ENCODE measurements around the gene UNC79. TPM values are rescaled to one million over a fixed set of nuclear protein-coding genes. Genes with fewer than 3 reads are reported as not detected.
"Not testable (repeated sequence)": the region's sequence is repeated elsewhere in the genome, so short reads cannot be mapped to it uniquely, and the experiment has no call there.

UNC79 gene
- total RNA-seq (under 1 TPM in 1 of 2 experiments, not detected in 1; 0.07 TPM), polyA plus RNA-seq (not detected)

- no peak within 1 kb of the TSS for H3K4me3 ChIP-seq (ENCODE audit: low read length)
- peaks cover 35 to 47% of the 10 kb centered on the region in 2 donors for H3K27me3 Mint-ChIP-seq
- no peak within 1 kb of the TSS for H3K27ac Mint-ChIP-seq
- peaks cover 6 to 27% (median 20%) of the 10 kb centered on the region in 5 donors for H3K9me3 Mint-ChIP-seq
- no peak within 1 kb of the TSS for H3K4me3 Mint-ChIP-seq
- CTCF ChIA-PET = no interaction called here
- H3K27me3 ChIP-seq (ENCODE audit: insufficient read depth, low read length, poor library complexity, severe bottlenecking) = no peaks in the 10 kb centered on the region
- no peaks in the 10 kb centered on the region for H3K36me3 Mint-ChIP-seq
- no peak for DNase-seq
- no peaks in the 10 kb centered on the region for H3K4me1 ChIP-seq (ENCODE audit: insufficient read depth, low read length)
- H3K27ac ChIP-seq (ENCODE audit: low read depth, low read length) = no peak within 1 kb of the TSS
- H3K4me1 Mint-ChIP-seq = no peaks in the 10 kb centered on the region
- POLR2A ChIA-PET = no interaction called here
- H3K36me3 ChIP-seq (ENCODE audit: insufficient read depth, low read length) = no peaks in the 10 kb centered on the region
- no peaks in the 10 kb centered on the region for H3K9me3 ChIP-seq (ENCODE audit: low read length)
Measured at GRCh38 chr14:93430315-93431035, at the start of gene UNC79. Gene UNC79 (plus strand): TSS chr14:93430939. CDS start chr14:93431030, 91 bp downstream.

- Mint-ChIP-seq H3K27ac (no peak overlapping the region), H3K36me3 (no peaks in the 10 kb centered on the region), H3K27me3 (peaks cover 14 to 42% of the 10 kb centered on the region in 2 donors), H3K9me3 (peaks cover 0 to 4% (median 0%) of the 10 kb centered on the region in 5 donors), H3K4me3 (no peak overlapping the region), H3K4me1 (no peaks in the 10 kb centered on the region)
- no peaks in the 10 kb centered on the region for H3K4me1 ChIP-seq (ENCODE audit: insufficient read depth, low read length)
- ChIA-PET POLR2A (no interaction called here), CTCF (no interaction called here)
- no peaks in the 10 kb centered on the region for H3K27me3 ChIP-seq (ENCODE audit: insufficient read depth, low read length, poor library complexity, severe bottlenecking)
- no peaks in the 10 kb centered on the region for H3K9me3 ChIP-seq (ENCODE audit: low read length)
- H3K4me3 ChIP-seq (ENCODE audit: low read length) = no peak overlapping the region
- no peak overlapping the region for H3K27ac ChIP-seq (ENCODE audit: low read depth, low read length)
- H3K36me3 ChIP-seq (ENCODE audit: insufficient read depth, low read length) = no peaks in the 10 kb centered on the region
- DNase-seq = no peak
Measured at GRCh38 chr14:93381644-93382043, 49.1 kb upstream of the UNC79 start.

- H3K36me3 Mint-ChIP-seq; CTCF ChIA-PET; H3K9me3 Mint-ChIP-seq; H3K36me3 ChIP-seq (ENCODE audit: insufficient read depth, low read length); H3K27me3 ChIP-seq (ENCODE audit: insufficient read depth, low read length, poor library complexity, severe bottlenecking); H3K4me1 Mint-ChIP-seq; H3K4me1 ChIP-seq (ENCODE audit: insufficient read depth, low read length); H3K27ac ChIP-seq (ENCODE audit: low read depth, low read length); H3K9me3 ChIP-seq (ENCODE audit: low read length); DNase-seq; H3K27ac Mint-ChIP-seq; H3K4me3 Mint-ChIP-seq; H3K4me3 ChIP-seq (ENCODE audit: low read length); POLR2A ChIA-PET: not testable (repeated sequence)
- H3K27me3 Mint-ChIP-seq = peaks cover 12 to 41% of the 10 kb centered on the region in 2 donors
Measured at GRCh38 chr14:93384256-93384655, 46.5 kb upstream of the UNC79 start.

GRCh38 chr14:93395231-93395630 is 35.5 kb upstream of the UNC79 start:
- Histone ChIP-seq H3K27ac (ENCODE audit: low read depth, low read length) (no peak overlapping the region), H3K4me1 (ENCODE audit: insufficient read depth, low read length) (no peaks in the 10 kb centered on the region), H3K36me3 (ENCODE audit: insufficient read depth, low read length) (no peaks in the 10 kb centered on the region), H3K27me3 (ENCODE audit: insufficient read depth, low read length, poor library complexity, severe bottlenecking) (peaks cover 5% of the 10 kb centered on the region), H3K4me3 (ENCODE audit: low read length) (no peak overlapping the region), H3K9me3 (ENCODE audit: low read length) (no peaks in the 10 kb centered on the region)
- H3K4me1 Mint-ChIP-seq = no peaks in the 10 kb centered on the region
- no peak for DNase-seq
- ChIA-PET POLR2A (no interaction called here), CTCF (no interaction called here)
- peaks cover 7 to 19% (median 16%) of the 10 kb centered on the region in 5 donors for H3K9me3 Mint-ChIP-seq
- H3K27ac Mint-ChIP-seq = no peak overlapping the region
- H3K36me3 Mint-ChIP-seq = peaks cover 0 to 9% (median 0%) of the 10 kb centered on the region in 3 donors
- H3K4me3 Mint-ChIP-seq = no peak overlapping the region
- peaks cover 26 to 39% of the 10 kb centered on the region in 2 donors for H3K27me3 Mint-ChIP-seq

GRCh38 chr14:93396456-93396855 is 34.3 kb upstream of the UNC79 start:
- Histone ChIP-seq H3K36me3 (ENCODE audit: insufficient read depth, low read length) (no peaks in the 10 kb centered on the region), H3K27me3 (ENCODE audit: insufficient read depth, low read length, poor library complexity, severe bottlenecking) (peaks cover 5% of the 10 kb centered on the region), H3K4me3 (ENCODE audit: low read length) (no peak overlapping the region), H3K4me1 (ENCODE audit: insufficient read depth, low read length) (no peaks in the 10 kb centered on the region), H3K27ac (ENCODE audit: low read depth, low read length) (no peak overlapping the region), H3K9me3 (ENCODE audit: low read length) (no peaks in the 10 kb centered on the region)
- Mint-ChIP-seq H3K4me3 (no peak overlapping the region), H3K27ac (no peak overlapping the region), H3K36me3 (peaks cover 0 to 9% (median 0%) of the 10 kb centered on the region in 3 donors), H3K9me3 (peaks cover 7 to 19% (median 15%) of the 10 kb centered on the region in 5 donors), H3K4me1 (no peaks in the 10 kb centered on the region), H3K27me3 (peaks cover 32 to 44% of the 10 kb centered on the region in 2 donors)
- no peak for DNase-seq
- CTCF ChIA-PET = no interaction called here
- POLR2A ChIA-PET = no interaction called here

- peaks cover 32 to 53% of the 10 kb centered on the region in 2 donors for H3K27me3 Mint-ChIP-seq
- H3K4me3 Mint-ChIP-seq = no peak overlapping the region
- Histone ChIP-seq H3K9me3 (ENCODE audit: low read length) (no peaks in the 10 kb centered on the region), H3K36me3 (ENCODE audit: insufficient read depth, low read length) (no peaks in the 10 kb centered on the region), H3K4me1 (ENCODE audit: insufficient read depth, low read length) (no peaks in the 10 kb centered on the region), H3K27me3 (ENCODE audit: insufficient read depth, low read length, poor library complexity, severe bottlenecking) (peaks cover 5% of the 10 kb centered on the region), H3K27ac (ENCODE audit: low read depth, low read length) (no peak overlapping the region), H3K4me3 (ENCODE audit: low read length) (no peak overlapping the region)
- no peak overlapping the region for H3K27ac Mint-ChIP-seq
- DNase-seq = no peak
- ChIA-PET POLR2A (no interaction called here), CTCF (no interaction called here)
- H3K4me1 Mint-ChIP-seq = no peaks in the 10 kb centered on the region
- peaks cover 7 to 19% (median 15%) of the 10 kb centered on the region in 5 donors for H3K9me3 Mint-ChIP-seq
- peaks cover 0 to 9% (median 0%) of the 10 kb centered on the region in 3 donors for H3K36me3 Mint-ChIP-seq
Measured at GRCh38 chr14:93398491-93398890, 32.2 kb upstream of the UNC79 start.

- no peaks in the 10 kb centered on the region for H3K36me3 ChIP-seq (ENCODE audit: insufficient read depth, low read length)
- H3K4me1 Mint-ChIP-seq = no peaks in the 10 kb centered on the region
Measured at GRCh38 chr14:93402951-93403350, 27.8 kb upstream of the UNC79 start.

GRCh38 chr14:93410021-93410420 is 20.7 kb upstream of the UNC79 start:
- no peak overlapping the region for H3K27ac ChIP-seq (ENCODE audit: low read depth, low read length)
- ChIA-PET POLR2A (no interaction called here), CTCF (no interaction called here)
- H3K27ac Mint-ChIP-seq = no peak overlapping the region
- H3K4me3 ChIP-seq (ENCODE audit: low read length) = no peak overlapping the region
- H3K4me1 Mint-ChIP-seq = no peaks in the 10 kb centered on the region
- no peaks in the 10 kb centered on the region for H3K36me3 Mint-ChIP-seq
- no peak for DNase-seq
- peaks cover 2 to 11% (median 9%) of the 10 kb centered on the region in 5 donors for H3K9me3 Mint-ChIP-seq
- H3K9me3 ChIP-seq (ENCODE audit: low read length) = no peaks in the 10 kb centered on the region
- no peak overlapping the region for H3K4me3 Mint-ChIP-seq
- no peaks in the 10 kb centered on the region for H3K4me1 ChIP-seq (ENCODE audit: insufficient read depth, low read length)
- H3K36me3 ChIP-seq (ENCODE audit: insufficient read depth, low read length) = no peaks in the 10 kb centered on the region
- no peaks in the 10 kb centered on the region for H3K27me3 ChIP-seq (ENCODE audit: insufficient read depth, low read length, poor library complexity, severe bottlenecking)
- peaks cover 3 to 10% of the 10 kb centered on the region in 2 donors for H3K27me3 Mint-ChIP-seq

More at GRCh38 chr14:93402951-93403350, 27.8 kb upstream of the UNC79 start:
- peaks cover 0 to 3% (median 0%) of the 10 kb centered on the region in 5 donors for H3K9me3 Mint-ChIP-seq
- ChIA-PET POLR2A (no interaction called here), CTCF (no interaction called here)
- Histone ChIP-seq H3K27me3 (ENCODE audit: insufficient read depth, low read length, poor library complexity, severe bottlenecking) (peaks cover 5% of the 10 kb centered on the region), H3K4me3 (ENCODE audit: low read length) (no peak overlapping the region), H3K9me3 (ENCODE audit: low read length) (no peaks in the 10 kb centered on the region), H3K27ac (ENCODE audit: low read depth, low read length) (no peak overlapping the region), H3K4me1 (ENCODE audit: insufficient read depth, low read length) (no peaks in the 10 kb centered on the region)
- H3K27ac Mint-ChIP-seq = no peak overlapping the region
- H3K36me3 Mint-ChIP-seq = no peaks in the 10 kb centered on the region
- peaks cover 21 to 59% of the 10 kb centered on the region in 2 donors for H3K27me3 Mint-ChIP-seq
- H3K4me3 Mint-ChIP-seq = no peak overlapping the region
- DNase-seq = no peak

Measured in CD8-positive, alpha-beta memory T cell (primary cell).